ENCODE measurements around the gene STEAP3.

The STEAP3 gene

DNA sequence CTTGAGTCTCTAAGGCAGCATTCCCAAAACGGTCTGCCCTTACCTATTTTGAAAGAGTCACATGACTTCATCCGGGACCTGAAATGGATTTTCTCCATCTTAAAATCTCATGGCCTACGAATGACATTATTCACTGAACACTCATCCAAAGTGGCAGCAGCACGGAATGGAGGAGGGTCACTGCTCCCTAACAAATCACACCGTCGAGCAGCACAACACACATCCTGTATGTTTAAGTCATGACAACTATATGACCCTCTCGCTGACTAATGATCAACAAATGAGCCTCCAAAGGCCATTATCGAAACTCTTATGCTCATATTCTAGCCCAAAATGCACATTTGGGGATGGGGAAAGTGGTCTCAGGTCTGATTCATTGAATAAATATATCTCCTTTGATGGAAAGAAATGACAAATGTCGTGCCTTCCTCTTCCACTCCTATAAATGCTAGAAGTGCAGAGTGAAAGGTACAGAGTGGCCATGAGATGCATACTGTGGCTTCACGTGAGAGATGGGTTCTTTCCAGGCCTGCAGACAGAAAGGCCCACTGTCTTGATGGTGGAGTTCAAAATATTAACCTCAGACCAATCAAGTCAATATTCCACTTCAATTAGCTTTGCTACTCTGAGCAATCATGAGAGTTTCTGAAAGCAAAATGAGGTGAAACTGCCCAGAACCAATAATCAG is 72.2 kb downstream of the STEAP3 start:
- DNase-seq = no peak

DNA sequence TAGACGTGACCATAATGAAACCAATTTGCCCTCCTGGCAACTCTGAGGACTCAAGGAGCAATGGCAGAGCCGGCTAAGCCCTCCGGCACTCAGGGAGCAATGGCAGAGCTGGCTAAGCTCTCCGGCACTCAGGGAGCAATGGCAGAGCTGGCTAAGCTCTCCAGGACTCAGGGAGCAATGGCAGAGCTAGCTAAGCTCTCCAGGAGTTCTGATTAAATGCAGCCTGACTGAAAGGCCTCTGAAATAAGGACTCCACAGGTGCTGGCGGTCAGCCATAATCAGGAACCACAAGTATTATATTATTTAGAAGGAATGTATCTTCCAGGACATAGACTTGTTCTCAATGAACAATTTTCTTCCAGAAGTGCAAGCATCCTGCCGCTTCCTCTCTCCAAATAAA is 77.8 kb downstream of the STEAP3 start:
- DNase-seq = peak in 1 of 3 experiments; percentile 17

DNA sequence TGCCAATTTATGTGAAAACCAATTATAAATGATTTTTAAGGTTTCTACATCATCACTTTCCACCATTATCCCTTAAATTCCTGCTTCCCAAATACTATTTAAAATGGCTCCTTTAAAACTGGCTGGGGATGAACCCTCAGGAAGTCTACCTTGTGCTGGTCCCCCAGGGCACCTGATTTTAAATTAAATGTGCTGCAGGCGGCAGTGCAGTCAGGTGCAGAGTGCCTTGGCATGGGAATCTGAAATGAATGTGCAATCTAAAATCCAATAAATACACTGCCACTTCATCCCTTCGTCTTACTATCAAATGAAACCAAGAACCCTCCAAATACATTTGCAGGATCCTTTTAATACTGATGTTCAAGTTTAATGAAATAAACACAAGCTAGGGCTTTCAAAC is 81.2 kb downstream of the STEAP3 start:
- no peak for DNase-seq

DNA sequence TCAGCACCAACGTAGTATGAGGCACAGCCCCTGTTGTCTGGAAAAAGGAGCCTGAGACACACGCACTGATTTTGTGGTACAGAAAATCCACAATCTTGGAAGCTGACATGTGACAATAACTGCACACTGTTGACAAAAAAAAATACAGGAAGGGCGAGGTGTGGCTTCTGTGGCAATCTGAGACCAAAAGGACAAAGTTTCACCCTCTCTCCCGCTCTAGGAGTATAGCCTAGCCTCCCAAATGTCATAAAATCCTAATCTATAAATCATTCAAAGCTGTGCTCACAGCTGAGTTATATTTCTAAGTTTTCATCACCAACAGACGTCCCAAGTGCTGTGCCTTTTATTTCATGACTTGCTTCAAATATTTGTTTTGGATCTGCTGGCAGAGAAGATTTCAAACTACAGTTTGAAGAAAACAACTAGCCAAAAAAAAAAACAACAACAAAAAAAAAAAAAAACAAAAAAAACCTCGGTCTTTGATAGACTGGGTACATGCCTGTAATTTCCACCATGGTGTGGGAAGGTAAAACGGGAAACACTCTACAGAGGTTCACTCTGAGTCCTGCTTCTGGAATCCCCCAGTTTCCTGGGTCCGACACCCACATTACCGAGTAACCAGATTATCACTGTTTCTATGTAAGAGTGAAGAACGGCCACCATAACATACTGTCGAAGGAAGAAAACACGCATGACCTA is 82.0 kb downstream of the STEAP3 start:
- DNase-seq = no peak

DNA sequence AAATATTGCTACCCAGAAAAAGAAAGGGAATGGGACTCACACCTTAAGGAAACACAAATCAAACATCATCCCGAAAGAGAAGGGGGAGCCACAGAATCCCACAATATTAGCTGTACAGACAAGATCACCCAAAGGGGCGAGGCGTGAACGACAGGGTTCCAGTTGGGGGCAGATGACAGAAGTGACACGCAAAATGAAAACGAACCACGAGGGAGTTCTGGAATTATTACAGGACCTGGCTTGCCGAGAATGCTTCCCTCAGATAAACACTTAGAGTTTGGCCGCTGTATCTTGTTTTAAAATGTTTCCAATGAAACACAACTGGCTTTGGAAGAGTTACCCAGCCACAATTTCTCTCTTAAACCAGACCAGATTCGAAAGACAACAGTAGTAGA is 82.6 kb downstream of the STEAP3 start:
- DNase-seq = no peak

DNA sequence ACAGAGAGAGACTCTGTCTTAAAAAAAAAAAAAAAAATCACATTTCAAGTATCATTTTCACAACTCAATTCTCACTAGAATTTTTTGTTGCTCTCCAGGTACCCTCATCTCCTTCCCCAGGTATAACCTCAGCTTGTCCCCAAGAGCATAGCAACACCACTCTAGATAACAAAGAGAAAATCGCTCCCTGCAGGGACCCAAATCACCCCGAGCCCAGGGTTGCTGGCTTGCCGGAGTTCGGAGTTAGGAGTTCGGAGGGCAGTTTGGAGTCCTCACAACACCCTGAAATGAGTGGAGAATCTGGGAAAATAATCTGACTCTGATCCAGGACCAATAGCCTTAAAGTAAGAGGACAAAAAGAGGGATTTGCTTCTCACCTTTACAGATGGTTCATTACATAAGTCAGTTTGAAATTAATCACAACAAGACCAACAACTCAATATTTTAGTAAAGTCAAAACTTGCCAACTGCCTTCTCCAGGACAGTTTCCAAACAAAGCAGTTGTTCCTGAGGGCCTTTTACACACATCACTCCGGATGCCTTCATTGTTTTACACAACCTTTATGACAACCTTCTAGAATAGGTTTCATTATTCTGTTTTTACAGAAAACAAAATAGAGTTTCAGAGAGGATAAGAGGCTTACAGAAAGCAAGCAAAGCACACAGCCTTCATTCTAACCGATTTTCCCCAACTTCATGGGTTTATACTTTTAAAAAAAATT is 83.9 kb downstream of the STEAP3 start:
- no peak for DNase-seq

DNA sequence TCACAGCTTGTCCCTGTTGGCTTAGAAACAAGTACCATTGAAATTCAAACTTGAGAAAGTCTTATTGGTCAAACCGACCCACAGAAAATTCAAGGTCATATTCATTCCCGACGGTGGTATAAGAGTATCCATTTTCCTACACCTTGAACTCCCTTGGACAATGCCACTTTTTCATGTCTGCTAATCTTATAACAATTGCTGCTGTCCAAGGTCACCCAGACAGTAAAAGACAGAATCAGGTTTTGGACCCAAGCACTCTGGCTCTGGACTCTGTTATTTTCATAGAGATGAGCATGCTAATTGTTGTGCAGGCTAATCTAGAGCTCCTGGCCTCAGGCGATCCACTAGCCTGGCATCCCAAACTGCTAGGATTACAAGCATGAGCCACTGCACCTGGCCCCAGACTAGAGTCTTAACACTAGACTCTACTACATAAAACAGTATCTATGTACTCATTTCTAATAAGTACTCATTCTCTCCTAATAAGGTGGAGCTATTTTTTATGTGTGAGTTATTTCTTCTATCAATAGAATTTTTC is 85.2 kb downstream of the STEAP3 start:
- peak in 1 of 3 experiments; percentile 6 for DNase-seq

DNA sequence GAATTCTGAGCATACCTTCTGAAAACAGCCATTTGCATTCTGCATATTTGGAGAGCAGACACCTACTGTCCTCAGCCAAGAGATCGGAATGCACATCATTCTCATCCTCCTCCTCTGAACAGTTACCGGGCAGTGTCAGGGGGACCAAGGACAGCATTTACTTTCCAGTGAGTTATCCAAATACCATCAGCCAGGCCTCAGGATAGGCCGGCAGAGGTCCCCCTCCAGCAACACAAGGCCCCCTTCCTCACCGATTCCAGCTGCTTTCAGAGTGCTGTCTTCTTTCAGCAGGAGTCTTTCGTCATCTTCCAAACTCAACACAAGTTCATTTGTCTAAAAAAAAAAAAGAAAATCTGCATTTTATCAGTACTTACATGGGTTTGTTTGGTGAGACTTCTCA is 87.7 kb downstream of the STEAP3 start:
- DNase-seq = no peak

DNA sequence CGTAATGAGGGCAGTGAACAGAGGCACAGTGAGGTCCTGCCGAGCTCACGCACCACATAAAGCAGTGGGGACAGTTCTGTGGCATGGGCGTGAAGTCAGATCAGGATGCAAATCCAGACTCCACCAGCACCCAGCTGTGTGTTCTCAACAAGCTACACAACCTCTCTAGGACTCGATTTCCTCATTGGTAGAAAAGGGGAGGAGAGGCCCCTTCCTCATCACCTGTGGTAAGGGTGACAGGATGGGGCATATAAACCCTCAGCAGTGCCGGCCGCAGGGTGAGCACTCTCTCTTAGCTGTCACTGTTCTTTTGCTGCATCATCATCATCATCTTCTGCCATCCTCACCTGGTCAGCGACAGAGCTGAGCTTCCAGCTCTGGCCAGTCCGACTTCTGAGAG is 88.2 kb downstream of the STEAP3 start:
- no peak for DNase-seq
